SK-N-SH (cell line): ENCODE measurements around the gene OR2K2.

Source experiments
- CHD2 ChIP-seq: fragments of 150-350 bp; IDR thresholded peaks from 2 replicates; pipeline ENCODE4 v1.6.1; 2018; ENCODE audit warnings: low read length; ENCODE audit not compliant: partially characterized antibody
- ELF1 ChIP-seq: IDR thresholded peaks from 2 replicates; pipeline ENCODE4 v1.4.0; 2012
- EP300 ChIP-seq, 2 experiments: IDR thresholded peaks; 2 replicates each; pipeline versions ENCODE4 v1.4.0 to v1.6.1; 2012; ENCODE audit warnings: borderline replicate concordance in 1 of 2, low read depth in 1 of 2, low read length in 1 of 2
- EZH2phosphoT487 ChIP-seq: fragments of 200-600 bp; sonication (generic); IDR thresholded peaks from 2 replicates; pipeline ENCODE4 v1.6.1; 2017; ENCODE audit warnings: low read depth, mixed run types, mild to moderate bottlenecking, antibody characterized with exemption, moderate library complexity, borderline replicate concordance
- GATA2 ChIP-seq: sonication (generic); formaldehyde crosslinking; IDR thresholded peaks from 2 replicates; pipeline ENCODE4 v1.5.0; 2020; ENCODE audit warnings: mild to moderate bottlenecking, missing genetic modification reagents
- POLR2AphosphoS5 ChIP-seq: IDR thresholded peaks from 2 replicates; pipeline ENCODE4 v1.6.1; 2012; ENCODE audit warnings: low read depth, low read length
- RFX5 ChIP-seq: IDR thresholded peaks from 2 replicates; pipeline ENCODE4 v1.6.1; 2012; ENCODE audit warnings: mild to moderate bottlenecking, improper control_type of control experiment, low read length
- SMC3 ChIP-seq: IDR thresholded peaks from 2 replicates; pipeline ENCODE4 v1.6.1; 2012; ENCODE audit warnings: low read depth, low read length, improper control_type of control experiment
- TAF1 ChIP-seq: IDR thresholded peaks from 2 replicates; pipeline ENCODE4 v1.6.1; 2012; ENCODE audit warnings: low read depth, mild to moderate bottlenecking, low read length, moderate library complexity, borderline replicate concordance
- TF ChIP-seq, protein P1 (sequence below): IDR thresholded peaks from 2 replicates; pipeline ENCODE4 v1.4.0; 2012; ENCODE audit warnings: low read depth
- TF ChIP-seq, protein P2 (sequence below): IDR thresholded peaks from 2 replicates; pipeline ENCODE4 v1.6.1; 2012; ENCODE audit warnings: mild to moderate bottlenecking, low read depth, low read length, moderate library complexity
- TF ChIP-seq, protein P3 (sequence below): fragments of 200-600 bp; sonication (generic); IDR thresholded peaks from 2 replicates; pipeline ENCODE4 v1.6.1; 2017; ENCODE audit warnings: antibody characterized with exemption, mild to moderate bottlenecking, moderate library complexity
- TF ChIP-seq, protein P4 (sequence below): IDR thresholded peaks from 2 replicates; pipeline ENCODE4; 2012
- TF ChIP-seq, protein P5 (sequence below): IDR thresholded peaks from 2 replicates; pipeline ENCODE4 v1.4.0; 2012; ENCODE audit warnings: low read depth, borderline replicate concordance

DNA sequence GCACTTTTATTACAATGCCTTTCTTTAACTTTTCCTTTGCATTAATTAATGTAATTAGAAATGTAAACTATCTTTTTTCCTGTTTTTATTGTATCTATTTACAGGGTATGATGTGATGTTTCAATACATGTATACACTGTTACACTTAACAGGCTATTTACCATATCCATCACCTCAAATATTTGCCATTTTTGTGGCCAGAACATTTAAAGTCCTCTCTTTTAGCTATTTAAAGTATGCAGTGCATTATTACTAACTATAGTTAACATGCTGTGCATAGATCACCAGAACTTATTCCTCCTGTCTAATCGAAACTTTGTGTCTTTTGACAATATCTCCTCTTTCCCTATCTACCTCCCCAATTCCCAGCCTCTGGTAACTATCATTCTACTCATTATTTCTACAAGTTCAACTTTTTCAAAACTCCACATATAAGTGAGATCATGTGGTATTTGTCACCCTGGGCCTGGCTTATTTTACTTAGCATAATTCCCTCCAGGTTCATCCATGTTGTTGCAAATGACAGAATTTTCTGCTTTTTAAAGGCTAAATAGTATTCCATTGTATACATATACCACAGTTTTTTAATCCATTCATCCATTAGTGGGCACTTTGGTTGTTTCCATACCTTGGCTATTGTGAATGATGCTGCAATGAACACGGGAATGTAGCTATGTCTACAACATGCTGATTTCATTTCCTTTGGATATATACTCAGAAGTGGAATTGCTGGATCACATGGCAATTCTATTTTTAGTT lies 32.8 kb downstream of the OR2K2 start:
- TF ChIP-seq, protein P1, sequence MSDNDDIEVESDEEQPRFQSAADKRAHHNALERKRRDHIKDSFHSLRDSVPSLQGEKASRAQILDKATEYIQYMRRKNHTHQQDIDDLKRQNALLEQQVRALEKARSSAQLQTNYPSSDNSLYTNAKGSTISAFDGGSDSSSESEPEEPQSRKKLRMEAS: no peak
- TF ChIP-seq TAF1: no peak
- TF ChIP-seq, protein P2, sequence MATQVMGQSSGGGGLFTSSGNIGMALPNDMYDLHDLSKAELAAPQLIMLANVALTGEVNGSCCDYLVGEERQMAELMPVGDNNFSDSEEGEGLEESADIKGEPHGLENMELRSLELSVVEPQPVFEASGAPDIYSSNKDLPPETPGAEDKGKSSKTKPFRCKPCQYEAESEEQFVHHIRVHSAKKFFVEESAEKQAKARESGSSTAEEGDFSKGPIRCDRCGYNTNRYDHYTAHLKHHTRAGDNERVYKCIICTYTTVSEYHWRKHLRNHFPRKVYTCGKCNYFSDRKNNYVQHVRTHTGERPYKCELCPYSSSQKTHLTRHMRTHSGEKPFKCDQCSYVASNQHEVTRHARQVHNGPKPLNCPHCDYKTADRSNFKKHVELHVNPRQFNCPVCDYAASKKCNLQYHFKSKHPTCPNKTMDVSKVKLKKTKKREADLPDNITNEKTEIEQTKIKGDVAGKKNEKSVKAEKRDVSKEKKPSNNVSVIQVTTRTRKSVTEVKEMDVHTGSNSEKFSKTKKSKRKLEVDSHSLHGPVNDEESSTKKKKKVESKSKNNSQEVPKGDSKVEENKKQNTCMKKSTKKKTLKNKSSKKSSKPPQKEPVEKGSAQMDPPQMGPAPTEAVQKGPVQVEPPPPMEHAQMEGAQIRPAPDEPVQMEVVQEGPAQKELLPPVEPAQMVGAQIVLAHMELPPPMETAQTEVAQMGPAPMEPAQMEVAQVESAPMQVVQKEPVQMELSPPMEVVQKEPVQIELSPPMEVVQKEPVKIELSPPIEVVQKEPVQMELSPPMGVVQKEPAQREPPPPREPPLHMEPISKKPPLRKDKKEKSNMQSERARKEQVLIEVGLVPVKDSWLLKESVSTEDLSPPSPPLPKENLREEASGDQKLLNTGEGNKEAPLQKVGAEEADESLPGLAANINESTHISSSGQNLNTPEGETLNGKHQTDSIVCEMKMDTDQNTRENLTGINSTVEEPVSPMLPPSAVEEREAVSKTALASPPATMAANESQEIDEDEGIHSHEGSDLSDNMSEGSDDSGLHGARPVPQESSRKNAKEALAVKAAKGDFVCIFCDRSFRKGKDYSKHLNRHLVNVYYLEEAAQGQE: no peak
- TF ChIP-seq, protein P3, sequence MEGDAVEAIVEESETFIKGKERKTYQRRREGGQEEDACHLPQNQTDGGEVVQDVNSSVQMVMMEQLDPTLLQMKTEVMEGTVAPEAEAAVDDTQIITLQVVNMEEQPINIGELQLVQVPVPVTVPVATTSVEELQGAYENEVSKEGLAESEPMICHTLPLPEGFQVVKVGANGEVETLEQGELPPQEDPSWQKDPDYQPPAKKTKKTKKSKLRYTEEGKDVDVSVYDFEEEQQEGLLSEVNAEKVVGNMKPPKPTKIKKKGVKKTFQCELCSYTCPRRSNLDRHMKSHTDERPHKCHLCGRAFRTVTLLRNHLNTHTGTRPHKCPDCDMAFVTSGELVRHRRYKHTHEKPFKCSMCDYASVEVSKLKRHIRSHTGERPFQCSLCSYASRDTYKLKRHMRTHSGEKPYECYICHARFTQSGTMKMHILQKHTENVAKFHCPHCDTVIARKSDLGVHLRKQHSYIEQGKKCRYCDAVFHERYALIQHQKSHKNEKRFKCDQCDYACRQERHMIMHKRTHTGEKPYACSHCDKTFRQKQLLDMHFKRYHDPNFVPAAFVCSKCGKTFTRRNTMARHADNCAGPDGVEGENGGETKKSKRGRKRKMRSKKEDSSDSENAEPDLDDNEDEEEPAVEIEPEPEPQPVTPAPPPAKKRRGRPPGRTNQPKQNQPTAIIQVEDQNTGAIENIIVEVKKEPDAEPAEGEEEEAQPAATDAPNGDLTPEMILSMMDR: no peak
- TF ChIP-seq GATA2 (CRISPR knock-in tag): no peak
- no peak for TF ChIP-seq EZH2phosphoT487
- no peak for TF ChIP-seq EP300 (IDR thresholded peaks at IDR 0.05; ENCODE audit: borderline replicate concordance in 1 of 2, low read depth in 1 of 2, low read length in 1 of 2)
- TF ChIP-seq, protein P4, sequence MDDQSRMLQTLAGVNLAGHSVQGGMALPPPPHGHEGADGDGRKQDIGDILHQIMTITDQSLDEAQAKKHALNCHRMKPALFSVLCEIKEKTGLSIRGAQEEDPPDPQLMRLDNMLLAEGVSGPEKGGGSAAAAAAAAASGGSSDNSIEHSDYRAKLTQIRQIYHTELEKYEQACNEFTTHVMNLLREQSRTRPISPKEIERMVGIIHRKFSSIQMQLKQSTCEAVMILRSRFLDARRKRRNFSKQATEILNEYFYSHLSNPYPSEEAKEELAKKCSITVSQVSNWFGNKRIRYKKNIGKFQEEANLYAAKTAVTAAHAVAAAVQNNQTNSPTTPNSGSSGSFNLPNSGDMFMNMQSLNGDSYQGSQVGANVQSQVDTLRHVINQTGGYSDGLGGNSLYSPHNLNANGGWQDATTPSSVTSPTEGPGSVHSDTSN: no peak
- TF ChIP-seq SMC3: no peak
- no peak for TF ChIP-seq POLR2AphosphoS5
- TF ChIP-seq RFX5: no peak
- TF ChIP-seq ELF1: no peak
- TF ChIP-seq, protein P5, sequence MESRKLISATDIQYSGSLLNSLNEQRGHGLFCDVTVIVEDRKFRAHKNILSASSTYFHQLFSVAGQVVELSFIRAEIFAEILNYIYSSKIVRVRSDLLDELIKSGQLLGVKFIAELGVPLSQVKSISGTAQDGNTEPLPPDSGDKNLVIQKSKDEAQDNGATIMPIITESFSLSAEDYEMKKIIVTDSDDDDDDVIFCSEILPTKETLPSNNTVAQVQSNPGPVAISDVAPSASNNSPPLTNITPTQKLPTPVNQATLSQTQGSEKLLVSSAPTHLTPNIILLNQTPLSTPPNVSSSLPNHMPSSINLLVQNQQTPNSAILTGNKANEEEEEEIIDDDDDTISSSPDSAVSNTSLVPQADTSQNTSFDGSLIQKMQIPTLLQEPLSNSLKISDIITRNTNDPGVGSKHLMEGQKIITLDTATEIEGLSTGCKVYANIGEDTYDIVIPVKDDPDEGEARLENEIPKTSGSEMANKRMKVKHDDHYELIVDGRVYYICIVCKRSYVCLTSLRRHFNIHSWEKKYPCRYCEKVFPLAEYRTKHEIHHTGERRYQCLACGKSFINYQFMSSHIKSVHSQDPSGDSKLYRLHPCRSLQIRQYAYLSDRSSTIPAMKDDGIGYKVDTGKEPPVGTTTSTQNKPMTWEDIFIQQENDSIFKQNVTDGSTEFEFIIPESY: no peak
- no peak for TF ChIP-seq CHD2
